HG02885 (cell line): ENCODE measurements around the gene FSCN2.

Source experiments
- ATAC-seq: cut with Tn5 transposase; IDR thresholded peaks from one replicate; pipeline ENCODE4 v1.9.1; 2021; ENCODE audit warnings: mild to moderate bottlenecking; ENCODE audit not compliant: unreplicated experiment, poor library complexity

Gene FSCN2

DNA sequence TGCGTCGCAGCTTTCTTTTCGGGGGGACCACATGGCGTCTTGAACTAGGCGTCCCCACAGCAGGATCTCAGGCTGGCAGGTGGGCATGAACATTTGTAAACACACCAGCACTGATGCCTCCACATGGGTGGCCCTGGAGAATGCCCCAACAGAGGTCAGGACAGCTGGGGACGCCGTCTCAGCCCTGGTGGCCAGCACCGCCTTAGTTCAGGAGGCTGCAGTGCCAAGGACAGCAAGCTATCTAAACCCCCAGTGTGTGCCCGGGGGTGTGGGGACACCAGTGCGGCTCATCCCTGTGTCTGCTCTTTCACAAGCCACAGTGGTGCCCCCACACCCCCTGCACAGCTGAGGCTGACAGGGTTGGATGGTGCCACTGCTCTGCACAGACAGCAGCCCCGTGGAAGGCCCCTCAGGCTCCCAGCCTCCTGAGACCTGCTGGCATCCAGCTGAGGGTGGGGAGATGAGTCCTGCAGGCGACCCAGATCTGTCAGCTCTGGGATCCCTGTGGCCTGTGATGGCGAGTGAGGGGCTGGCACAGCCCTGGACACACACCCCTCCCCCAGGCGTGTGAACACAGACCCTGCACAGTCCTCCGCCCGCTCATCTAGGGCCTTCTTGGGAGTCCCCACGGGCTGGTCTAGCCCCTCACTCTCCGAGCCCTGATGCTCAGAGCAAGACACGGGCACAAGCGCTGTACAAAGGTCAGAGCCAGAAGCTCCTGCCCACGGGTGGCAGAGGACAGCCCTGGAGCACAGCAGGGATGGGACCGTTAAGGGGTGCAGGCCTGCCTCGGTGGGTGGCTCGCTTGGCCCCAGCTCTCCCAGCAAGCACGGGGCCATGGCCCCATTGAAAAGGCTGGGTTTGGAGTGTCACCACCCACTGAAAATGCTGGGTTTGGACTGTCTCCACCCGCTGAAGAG, 10.7 kb downstream of the FSCN2 start:
- no peak for ATAC-seq

DNA sequence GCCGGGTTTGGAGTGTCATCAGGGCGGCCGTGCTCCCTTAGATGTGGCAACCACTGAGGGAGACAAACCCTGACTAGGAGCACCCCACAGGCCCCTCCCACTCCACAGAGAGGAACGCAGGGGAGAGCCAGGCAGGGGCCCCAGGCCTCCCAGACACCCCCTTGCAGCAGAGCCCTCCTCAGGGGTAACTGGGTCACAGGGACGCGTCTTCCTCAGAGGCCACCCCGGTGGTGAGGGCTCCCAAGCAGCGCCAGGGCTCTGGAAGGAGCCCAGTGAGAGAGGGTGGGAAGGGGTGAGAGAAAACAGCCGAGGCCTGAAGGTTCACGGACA, 11.4 kb downstream of the FSCN2 start:
- no peak for ATAC-seq

DNA sequence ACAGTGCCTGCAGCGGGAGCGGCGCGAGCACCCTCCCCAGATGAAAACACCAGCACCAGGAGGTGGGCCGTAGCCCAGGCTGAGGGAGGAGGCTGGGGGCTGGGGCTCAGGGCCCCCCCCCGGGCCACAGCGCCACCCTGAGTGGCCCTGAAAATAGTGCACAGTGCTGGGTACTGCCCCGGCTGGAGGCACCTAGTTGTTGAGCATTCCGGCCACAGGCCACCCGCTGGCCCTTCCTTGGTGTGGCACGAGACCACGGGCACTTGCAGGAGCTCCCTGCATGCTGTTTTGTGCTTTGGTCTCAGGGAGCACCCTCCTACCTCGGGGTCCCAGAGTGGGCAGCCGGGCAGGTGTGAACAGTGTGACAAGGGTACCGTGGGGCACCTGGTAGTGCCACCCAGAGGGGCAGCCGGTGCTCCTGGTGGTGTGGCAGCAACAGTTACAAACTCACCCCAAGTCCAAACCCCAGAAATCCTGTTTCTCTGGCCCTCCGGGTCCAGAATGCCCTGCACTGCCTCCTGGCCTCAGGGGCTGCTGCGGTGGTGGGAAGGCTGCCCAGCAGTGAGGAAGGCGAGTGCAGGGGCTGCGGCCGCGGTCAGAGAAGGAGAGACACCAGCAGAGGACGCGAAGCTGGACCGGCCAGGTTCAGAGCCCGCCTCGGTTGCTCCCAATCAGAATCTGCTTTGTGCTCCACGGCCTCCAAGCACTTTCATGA, 11.9 kb downstream of the FSCN2 start:
- ATAC-seq = no peak

DNA sequence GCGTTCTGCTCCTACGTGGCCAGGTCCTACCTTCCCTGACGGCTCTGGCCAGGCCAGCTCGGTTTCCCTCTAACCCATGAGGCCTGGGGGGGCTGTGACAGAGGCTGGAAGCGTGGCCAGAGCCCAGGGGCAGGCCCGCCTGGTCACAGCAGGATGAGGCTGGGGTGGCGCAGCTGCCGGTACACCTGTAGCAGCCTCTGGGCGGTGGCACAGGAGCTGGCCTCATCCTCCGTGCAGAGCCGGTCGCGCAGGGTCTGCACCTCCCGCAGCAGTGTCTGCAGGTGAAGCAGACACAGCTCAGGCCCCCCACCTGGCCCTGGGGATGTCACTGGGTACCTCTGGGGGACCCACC, 12.5 kb downstream of the FSCN2 start:
- no peak for ATAC-seq

DNA sequence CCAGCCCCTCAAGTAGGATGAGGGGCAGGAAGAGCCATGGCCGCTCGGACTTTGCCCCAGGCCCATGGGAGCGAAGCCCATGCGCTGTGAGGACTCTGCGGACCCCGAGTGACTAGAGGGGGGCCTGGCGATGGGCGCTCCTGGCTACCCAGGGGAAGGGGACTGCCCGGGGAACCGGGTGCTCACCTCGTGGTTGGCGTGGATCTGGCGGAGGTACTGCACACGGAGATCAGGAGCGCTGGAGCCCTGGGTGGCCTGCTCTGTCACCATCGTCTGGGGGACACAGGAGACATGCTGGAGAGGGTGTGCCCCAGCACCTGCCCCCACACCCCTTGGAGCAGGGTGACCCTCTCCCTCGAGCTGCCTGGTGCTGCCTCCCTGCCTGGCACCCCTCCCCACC, 12.9 kb downstream of the FSCN2 start:
- no peak for ATAC-seq

DNA sequence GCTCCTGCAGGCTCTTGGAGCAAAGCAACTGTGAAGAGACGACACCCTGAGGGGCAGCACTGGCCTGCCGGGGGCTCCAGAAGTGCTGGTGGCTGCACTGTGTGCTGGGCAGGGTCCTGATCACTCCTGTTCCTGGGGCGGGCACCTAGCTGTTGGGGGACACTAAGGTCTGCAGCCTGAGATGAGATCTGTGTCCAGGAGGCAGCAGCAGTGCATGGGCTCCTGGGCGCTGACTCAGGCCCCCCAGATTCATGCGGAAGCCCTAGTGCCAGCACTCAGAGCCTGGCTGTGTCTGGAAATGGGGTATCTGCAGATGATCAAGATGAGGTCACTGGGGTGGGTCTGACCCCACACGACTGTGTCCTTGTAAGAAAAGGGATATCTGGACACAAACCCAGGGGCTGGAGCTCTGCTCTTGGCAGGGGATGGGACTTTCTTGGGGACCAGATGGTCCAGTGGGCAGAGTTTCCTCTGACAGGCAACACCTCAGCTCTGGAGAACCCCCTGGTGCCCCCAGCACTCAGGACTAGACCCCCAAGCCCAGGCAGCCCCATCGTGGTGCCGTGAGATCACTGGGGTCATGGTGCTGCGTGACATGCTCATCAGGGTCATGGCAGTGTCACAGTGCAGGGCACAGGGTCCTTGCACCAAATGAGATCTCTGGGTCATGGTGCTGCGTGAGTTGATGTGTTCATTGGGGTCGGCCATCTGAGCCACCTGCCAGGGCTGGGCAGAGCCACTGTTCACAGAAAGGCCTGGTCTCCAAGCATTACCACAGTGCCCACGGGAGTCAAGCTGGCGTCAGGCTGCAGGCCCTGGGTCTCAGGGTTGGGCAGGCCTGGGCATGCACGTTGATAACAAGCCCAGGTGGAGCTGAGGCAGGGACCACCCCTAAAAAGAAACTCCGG, 14.5 kb downstream of the FSCN2 start:
- ATAC-seq = no peak

DNA sequence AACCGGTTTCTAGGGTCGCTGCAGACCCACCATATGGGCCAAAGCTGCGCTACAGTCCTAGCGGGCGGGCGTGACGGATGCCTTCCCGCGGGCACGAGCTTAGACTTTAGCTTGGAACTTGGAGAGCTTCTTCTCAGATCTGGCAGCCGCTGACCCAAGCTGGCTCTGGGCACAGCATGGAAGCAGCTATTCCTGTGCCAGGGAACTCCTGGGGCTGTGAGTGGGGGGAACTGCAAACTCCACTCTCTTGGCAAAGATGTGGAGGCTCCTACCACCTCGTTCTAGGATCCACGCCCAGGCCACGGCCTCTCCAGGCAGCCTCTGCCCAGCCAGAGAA, 15.1 kb downstream of the FSCN2 start:
- ATAC-seq = no peak

DNA sequence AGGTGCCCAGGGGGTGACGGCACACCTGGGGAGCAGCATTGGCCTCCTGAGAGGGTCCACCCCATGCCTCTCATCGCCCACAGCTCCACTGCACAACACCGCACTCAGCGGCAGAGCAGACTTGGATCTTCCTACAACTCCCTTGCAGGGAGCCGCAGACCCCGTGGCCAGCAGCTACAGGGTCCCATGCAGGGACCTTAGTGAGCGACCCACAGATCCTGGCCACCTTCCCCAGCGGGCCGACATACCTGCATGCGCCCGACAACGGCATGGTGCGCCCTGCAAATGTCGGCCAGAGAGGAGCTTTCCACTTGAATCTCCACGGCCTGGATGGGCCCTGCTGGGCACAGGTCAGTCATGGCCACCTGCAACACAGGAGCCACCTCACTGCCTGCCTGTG, 15.6 kb downstream of the FSCN2 start:
- ATAC-seq = no peak

DNA sequence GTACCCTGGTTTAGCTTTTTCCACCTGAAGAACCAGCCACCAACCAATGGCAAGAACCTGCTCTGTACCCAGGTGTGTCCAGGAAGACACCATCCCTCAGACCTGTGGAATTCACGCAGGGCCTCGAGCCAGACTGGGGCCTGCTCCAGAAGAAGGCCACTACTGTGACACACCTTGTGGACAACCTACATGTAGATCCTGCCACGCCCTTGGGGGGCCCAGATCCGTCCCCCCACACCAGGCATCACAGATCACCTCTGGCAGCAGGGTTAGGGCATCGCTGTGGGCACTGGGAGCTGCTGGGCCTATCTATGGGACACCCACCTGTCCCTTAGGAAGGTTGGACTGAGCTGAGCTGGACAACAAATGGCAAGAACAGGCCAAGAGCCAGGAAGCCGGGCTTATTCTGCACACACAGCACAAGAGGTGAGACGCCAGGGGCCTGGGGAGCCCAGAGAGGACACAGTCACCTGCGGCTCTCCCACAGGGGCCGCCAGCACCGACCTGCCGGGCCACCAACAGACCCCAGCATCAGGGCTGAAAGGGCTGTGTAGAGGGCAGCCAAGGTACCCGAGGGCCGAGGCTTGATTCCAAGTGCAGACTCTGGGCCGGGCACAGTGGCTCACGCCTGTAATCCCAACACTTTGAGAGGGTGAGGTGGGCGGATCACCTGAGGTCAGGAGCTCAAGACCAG, 16.3 kb downstream of the FSCN2 start:
- no peak for ATAC-seq

DNA sequence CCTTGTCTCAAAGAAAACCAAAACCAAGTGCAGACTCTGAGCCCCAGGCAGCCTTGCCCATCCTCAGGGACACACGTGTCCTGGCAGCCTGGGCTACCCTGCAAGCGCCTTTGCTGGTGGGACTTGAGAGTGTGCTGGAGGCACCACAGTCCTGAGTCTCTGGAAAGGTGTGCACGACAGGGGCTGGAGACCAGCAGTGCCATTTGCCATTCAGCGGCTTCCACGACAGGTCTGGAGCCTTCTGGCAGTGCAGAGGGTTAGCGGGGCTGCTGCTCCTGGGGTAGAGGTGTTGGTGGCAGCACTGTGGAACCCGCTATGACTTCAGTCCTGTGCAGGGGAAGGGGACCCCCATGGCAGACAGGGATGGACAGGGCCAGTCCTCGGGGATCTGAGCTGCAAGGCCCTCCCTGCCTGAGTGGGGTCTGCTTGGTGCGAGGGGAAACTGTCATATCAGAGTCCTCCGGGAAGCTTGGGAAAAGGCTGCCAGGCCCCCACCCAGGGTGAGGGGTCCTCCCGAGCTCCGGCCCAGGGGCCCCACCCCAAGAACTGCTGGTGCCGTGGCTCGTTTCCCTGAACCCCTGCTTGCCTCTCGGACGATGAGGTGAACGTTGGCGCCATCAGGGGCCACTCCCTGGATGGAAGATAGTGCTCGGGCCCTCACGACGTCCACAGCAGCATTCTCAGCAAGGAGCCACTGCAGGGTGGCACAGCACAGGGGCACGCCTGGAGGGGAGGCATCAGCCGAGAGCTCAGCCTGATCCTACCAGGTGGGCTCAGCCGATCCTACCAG, 17.2 kb downstream of the FSCN2 start:
- no peak for ATAC-seq

DNA sequence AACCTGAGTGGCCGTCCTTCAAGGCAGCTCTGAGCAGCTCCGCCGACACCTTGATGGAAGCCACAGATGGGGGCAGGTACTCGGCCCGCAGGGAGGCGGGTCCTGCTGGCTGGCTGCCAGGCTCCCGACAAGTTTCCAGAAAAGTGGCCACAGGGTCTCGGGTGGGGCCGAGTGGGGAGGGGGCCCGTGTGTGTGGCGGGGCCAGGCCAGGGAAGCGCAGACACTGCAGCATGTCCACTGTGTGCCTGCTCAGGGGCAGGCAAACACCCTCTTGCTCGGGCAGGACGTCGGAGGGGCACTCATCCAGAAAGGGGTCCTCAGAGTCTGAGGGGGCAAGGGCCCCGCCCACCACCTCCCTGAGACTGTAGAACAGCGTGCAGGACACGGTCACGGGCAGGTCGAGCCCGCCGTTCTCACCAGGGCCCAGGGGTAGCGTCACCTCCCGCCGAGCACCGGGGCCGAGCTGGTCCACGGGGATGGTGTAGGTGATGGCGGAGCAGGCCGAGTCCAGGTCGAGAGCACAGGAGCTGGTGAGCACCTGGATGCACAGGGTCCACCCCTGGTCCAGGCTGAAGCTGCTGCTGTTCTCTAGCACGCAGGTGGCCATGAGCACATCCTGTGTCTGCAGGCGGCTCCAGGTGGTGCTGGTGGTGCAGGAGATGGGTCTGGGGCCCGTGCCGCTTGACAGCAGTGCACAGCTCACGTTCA, 18.9 kb downstream of the FSCN2 start:
- no peak for ATAC-seq

DNA sequence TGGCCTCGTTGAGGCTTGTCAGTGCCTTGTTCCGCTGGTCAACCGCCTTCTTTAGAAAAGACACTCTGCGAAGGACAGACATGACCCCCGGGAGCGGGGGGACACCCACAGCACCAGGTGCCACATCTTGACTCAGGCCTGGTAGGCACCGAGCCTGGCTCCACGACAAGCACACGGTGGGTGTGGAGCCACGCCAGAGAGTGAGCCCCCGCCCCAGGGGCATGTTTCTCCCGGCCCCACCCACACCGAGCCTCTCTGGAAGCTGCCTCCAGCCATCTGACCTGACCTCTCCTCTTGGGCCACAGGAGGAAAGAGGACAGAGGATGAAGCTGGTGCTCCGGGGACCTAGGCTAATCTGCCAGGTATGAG, 19.4 kb downstream of the FSCN2 start:
- ATAC-seq = no peak

DNA sequence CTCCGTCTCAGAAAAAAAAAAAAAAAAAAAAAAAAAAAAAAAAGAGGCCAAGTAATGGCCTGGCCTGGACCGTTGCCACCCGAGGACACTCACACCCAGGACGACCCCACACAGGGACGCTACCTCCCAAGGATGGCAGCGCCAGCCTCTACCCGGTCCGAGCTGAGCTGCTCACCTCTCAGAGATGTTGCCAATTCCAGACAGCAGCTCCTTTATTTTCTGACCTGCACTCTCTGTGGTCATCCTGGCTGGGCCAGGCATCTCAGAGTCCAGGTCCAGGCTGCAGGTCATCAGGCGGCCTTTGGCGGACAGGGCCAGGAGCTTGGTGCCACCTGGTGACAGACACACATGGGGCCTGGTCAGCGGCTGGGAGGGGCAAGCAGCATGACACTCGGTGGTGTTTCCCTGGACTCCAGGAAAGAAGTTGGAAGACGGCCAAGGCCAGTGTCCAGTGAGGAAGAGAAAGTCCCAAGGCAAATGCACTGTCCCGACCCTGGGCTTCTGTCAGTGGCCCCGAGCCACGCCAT, 20.9 kb downstream of the FSCN2 start:
- ATAC-seq = no peak

DNA sequence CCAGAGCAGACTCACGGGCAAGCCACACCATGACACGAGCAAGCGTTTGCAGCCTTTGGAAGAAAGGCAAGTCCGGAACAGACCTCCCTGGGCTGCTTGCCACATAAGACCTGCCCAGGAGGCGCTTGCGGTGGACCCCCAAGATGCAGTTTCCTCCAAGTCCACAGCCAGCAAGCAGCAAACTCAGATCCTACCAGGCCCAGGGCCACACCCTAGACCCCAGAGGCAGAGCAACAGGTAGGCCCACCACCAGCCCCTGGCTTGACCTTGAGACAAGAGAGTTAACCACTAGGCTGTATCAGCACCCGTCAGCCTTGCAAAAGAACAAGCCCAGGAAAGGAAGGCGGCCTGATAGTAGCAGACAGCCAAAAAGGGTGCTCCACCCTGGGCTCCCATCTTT, 21.6 kb downstream of the FSCN2 start:
- no peak for ATAC-seq

DNA sequence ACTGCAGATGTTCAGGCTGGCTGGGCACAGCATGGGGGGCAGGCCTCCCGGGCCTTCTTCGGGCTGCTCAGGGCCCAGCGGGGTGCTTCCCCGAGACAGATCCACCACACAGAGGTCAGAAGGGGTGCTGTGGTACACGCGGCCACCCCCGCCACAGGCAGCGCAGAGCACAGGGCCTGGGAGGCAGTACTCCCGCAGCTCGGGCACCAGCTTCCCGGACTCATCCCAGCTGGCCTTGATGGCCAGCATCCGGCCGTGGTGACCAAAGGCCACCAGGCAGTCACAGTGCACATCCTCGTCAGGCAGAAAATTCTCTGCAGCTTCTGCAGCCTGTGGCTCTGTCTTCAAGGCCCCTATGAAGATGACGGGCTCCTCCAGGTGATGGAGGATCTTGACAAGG, 22.1 kb downstream of the FSCN2 start:
- ATAC-seq = no peak

DNA sequence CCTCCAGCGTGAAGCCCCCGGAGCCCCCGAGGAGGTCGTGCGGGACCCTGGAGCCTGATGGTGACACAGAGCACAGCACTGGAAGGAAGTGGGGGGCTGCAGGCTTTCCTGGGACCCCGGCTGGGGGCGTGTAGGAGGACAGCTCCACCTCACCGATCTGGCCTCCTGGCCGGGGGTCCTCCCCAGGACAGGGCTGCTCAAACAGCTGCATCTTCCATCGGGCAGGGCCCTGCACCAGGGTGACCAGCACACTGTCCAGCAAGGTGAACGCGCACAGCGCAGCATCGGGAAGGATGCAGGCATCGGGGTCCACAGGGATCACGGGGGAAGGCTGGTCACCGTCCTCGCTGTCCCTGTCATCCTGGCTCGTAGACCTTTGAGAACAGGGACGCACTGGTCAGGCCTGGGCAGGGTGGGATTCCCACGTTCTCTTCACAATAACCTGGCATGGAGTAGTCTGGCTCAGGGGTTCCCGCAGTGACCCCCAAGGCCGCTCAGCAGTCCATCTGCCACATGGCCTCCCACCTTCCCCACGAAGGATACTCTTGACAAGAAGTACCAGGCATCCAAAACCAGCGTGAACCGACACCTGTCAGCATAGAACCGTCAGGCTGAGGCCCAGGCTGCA, 22.8 kb downstream of the FSCN2 start:
- no peak for ATAC-seq

DNA sequence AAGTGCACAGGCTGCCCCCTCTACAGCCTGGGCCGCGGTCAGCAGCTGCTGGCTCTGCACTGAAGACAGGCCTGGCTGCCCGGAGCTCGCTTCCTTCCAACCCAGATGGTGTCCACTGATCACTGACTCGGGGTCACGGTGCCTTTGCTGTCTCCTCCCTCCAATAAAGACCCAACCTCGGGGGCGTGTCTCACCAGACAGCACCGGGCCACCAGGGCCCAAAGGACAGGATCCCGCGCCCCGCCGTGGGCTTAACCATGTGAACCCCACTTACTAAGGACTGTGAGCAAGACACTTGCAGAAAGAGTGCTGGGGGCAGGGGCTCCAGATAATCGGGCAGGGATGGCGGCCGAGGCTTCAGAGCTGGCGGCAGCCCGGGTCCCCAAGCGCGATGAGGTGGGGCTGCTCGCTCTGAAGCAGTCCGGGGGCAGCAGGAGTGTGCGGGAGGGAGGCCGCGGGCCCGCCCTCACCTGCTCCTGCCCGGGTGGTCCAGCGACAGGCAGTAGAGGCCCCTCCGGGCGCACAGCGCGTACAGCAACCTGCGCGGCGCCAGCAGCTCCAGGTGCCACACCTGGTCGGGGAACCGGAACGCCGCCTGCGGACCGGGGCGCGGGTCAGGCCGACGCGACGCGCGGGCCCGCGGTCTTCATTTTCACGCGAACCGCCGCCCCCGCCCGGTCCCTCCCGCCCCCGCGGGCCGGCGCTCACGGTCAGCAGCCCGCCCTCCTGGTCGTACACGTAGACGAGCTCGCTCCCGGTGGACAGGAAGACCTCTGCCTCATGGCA, 23.5 kb downstream of the FSCN2 start:
- ATAC-seq = peak; percentile 31
